B cell (primary cell): Measurements from ENCODE around the gene AGBL4.

Source experiments
- CTCF ChIP-seq: fragments of 200-600 bp; IDR thresholded peaks from one replicate; pipeline ENCODE4 v1.8.0; 2022; ENCODE audit warnings: antibody characterized with exemption, mild to moderate bottlenecking
- EZH2 ChIP-seq: IDR thresholded peaks from 2 replicates; pipeline ENCODE4 v1.6.1; 2012; ENCODE audit warnings: borderline replicate concordance, low read depth, mild to moderate bottlenecking, moderate library complexity, low read length; ENCODE audit not compliant: insufficient read depth, poor library complexity, severe bottlenecking

- no peak for TF ChIP-seq CTCF
- no peak for TF ChIP-seq EZH2
Measured at GRCh38 chr1:48654606-48655210, 1369.0 kb downstream of the AGBL4 start.
